ENCODE results near the gene MEF2D.

MEF2D gene

DNA sequence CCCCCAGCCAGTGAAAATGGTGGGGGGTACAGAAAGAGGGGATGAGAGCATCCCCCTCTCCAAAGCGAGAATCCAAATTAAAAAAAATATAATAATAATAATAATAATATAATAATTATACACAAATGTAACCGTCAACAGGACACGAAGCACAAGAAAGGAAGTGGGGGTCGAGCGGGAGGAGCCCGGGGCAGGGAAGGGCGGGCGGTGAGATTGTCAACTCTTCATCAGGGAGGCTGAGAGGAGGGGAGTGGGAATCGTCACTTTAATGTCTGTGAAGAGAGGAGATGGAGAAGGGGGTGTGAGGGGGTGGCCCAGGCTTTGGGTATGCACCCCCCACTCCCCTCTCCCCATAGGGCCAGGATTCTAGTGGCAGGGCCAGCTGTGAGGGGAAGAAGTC is 33.2 kb downstream of the MEF2D start:
- no peak for DNase-seq

DNA sequence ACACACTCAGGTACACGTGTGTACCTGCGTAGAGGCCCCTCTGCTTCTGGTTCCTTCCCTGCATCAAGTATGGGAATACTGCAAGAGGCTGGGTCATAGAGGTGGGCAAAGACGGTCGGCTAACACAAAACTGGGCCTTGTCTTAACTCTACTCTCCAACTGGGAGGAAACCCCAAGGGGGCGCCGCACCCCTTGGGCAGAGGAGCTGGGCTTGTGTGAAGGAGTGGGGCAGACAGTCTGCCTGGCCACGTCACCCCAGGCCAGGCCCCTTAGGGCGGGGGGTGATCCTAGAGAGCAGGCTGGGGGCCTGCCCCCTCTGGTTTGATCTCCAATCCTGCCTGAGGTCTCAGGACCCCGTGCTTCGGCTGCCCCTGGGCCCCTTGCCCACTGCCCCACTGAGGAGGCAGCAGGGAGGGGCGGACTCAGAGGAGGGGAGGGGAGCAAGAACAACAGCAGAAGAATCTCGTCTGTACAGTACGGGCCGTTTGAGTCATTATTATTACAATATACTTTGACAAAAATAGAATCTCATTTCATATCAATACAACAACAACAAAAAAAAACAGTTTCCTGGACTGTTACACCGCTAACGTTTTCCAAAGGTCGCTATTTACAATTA is 34.7 kb downstream of the MEF2D start:
- DNase-seq = peak; percentile 29

DNA sequence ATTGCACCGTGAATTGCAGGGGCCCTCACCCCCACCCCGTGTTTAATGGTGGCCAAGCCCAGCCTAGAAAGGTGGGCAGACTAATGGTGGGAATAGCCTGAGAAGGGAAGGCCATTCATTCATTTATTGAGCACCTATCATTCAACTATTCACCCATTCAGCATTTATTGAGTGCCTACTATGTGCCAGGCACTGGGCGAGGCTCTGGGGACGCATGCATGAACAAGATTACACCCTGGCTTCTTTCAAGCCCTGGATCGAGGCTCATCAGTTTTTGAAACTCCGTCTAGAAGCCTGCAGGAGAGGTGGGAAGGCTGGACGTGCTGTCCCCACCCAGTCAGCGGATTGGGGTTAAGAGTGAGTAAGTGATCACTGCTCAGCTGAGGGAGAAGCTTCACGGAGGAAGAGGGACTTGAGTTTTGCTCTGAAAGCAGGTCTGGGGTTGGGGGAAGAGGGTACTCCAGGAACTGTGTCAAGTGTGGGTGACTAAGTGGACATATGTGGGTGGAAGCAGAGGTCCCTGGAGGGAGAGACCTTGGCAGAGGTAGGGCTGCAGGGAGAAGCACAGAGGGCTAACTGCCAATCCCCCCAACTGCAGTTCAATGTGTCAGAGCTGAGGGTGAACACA is 35.6 kb downstream of the MEF2D start:
- DNase-seq = no peak

DNA sequence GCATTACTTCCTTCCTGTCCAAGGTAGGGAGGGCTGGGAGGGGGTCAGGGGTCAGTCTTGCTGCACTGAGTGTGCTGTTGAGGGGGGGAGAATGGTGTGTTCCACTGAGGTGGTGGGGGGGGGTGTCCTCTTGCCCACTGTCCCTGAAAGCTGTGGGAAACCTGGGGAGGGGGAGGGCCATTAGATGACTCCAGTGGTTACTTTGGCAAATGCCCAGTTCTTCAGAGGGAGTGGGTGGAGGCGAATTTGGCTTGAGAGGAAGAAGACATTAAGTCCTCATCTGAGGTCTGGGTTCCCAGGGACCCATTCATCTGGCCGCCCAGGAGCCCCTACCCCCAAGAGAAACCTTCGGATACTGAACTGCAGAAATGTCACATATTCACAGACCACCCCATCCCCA is 36.2 kb downstream of the MEF2D start:
- no peak for DNase-seq

DNA sequence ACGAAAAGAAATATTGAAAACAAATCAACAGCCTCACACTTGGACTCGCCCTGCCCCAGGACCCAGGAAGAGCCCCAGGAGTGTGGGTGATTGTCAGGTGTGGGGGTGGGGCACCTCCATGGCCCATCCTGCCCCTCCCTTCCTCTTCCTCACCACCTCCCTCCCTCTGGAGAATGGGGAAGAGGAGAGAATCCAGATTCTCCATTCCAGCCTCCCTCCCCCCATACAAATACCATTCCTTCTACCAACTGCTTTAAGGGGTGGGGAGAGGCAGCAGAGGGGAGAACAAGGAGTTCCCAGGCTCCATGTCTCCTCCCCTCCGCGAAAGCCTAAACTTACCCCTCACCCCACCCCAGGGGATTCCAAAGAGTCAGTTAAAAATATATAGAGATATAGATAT is 36.7 kb downstream of the MEF2D start:
- no peak for DNase-seq

DNA sequence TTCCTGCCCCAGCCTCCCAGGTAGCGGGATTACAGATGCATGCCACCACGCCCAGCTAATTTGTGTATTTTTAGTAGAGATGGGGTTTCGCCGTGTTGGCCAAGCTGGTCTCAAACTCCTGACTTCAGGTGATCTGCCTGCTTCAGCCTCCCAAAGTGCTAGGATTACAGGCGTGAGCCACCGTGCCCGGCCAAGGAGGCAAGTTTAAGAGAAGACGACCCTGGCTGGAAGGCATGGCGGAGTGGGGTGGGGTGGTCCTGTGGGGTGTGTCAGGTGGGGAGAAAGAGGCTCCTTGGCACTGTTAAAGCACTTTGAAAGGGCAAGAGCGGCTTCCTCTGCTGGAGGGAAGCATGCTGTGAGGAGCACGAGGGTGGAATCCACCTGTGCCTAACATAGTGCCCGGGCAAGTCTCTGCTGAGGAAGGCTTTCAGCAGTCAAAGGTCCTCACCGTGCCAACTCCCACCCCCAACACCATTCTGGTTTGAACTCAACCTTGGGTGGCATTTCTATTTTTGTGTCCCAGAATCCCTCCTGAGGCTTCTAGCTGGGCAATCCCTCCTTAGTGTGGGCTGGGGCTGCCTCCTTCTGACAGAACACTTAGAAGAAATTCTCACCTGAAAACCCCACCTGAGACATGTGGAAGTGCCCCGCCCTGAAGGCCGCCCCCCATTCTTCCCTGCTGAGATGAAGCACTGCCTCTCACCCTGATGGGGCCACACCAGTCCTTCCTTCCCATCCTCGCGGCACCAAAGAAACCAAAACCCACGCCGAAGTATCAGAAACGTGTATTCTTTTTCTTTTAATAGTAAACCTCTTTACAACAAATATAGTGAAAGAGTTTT is 37.4 kb downstream of the MEF2D start:
- no peak for DNase-seq

DNA sequence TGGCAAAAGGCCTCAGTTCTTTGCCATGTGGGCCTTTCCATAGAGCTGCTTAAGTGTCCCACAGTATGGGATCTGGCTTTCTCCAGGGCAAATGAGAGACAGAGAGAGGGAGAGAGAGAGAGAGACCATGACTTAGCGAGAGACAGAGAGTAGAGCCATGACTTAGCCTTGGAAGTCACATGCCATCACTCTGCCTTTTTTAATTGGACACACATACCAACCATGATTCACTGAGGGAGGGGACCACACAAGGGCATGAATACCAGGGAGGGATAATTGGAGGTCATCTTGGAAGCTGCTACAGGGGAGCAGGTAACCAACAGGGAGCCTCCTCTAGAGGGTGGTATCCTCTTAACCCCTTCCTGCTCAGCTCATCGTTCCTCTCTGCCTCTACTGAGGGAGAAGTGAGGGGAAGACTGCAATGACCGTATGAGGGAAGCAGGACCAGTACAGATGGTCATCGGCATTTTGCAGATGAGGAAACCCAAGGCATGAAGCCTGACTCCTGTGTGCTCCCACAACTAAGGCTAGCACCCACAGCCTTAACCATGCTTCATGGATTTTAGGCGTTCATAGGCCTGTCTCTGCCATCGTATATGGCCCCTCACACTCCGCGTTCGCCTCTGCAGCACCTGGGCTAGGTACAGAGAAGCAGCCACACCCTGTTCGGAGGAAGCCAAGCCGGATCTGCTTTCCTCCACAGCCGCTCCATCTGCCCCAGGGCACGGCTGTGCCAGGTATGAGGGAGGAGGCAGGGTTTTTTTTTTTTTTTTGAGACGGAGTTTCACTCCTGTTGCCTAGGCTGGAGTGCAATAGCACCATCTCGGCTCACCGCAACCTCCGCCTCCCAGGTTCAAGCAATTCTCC is 38.6 kb downstream of the MEF2D start:
- no peak for DNase-seq

DNA sequence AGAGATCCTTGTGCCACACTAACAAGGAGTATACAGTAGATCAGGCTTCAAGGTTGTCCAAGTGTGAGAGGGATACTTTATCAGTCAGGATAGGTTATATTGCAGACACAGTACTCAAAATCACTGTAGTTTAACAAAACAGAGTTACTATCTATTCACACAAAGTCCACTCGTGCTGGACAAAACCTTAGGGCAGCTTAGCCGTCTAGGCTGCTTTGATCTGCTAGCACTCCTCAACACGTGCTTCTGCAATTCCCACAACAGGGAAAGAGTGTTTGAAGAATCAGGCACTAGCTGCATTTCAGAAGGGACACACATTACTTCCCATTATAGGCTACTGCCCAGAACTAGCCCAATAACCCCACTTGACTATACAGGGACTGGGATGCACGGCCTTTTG is 39.5 kb downstream of the MEF2D start:
- DNase-seq = no peak

DNA sequence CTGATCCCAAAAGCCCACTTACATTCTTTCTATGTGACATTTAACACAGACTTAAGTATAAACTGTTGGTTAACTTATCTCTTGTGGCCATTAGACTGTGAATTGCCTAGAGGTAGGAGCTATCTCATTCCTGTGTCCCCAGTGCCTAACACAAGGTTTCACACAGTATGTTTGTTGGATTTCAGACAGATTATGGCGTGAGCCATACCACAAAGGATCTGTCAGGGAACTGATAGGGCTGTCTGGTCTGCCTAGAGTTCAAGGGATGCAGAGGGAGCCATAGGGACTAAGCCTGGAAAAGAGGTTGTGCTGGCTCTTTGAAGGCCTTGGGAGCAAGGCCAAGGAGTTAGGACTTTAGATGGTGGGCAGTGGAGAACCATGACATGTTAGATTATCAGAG is 40.0 kb downstream of the MEF2D start:
- no peak for DNase-seq

DNA sequence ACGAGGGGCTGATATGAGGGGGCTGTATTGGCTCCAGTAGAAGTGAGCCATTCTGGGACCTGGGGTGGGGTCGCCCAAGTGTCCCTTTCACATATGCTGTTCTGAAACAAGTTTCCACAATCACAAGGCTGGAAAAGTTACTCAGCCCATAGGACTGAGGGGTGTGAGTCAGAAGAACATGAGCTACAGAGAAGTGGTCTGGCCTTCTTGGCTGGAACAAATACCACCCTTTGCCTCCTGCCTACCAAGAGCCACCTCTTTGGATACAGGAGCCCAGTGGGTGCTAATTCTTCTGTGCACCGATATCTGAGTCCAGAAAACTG is 42.4 kb downstream of the MEF2D start:
- DNase-seq = no peak

DNA sequence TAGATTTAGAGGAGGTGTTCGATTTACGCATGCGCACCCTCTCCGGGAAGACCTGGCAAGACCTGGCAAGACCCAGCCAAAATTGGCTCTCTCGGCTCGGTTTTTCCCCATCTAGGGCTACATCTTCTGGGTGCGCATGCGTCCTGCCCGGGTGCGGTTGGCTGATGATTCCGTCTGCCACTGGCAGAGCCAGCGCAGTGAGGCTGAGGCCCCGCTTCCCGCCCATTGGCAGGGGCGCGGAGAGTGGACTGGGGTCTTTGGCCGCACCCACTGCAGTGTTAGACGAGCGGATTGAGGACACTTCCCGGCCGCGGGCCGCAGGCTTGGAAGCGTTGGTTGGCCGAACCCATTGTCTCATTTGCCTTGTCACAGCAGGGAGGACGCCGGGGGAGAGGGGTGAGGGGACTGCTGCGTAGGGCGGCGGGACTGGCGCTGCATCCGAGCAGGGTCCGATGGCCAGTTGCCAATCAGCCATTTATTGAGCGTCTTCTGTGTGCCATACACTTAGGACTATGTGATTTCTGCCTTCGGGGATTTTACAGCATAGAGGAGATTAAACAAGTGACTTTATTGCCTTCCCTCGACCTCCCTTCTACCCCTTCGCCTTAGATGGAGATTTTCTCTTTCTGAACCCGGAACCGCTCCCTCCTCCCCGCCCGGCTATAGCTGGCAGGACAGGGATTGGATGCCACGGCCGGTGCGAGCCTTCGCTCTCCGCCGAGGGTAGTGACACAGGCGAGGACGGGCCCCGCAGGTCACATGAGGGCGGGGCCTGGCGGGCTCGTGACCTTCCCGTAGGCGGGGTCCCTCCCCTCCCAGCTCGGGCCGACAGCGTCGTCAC is 43.7 kb downstream of the MEF2D start:
- DNase-seq = peak; percentile 100

DNA sequence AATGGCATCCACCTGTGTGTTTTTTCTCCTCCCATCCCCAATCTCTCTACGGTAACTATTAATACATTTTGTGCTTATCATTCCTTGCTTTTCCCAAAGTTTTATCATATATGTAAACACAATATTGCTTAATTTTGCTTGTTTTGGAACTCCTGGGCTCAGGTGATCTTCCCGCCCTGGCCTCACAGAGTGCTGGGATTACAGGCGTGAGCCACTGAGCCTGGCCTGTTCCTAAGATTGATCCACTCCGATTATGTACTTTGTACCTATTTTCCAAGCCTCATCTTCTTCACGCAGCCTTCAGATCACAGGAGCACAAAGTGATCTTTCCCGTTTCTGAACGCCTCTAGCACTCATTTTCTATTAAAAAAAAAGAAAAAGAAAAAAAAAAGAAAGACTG is 45.2 kb downstream of the MEF2D start:
- DNase-seq = no peak

DNA sequence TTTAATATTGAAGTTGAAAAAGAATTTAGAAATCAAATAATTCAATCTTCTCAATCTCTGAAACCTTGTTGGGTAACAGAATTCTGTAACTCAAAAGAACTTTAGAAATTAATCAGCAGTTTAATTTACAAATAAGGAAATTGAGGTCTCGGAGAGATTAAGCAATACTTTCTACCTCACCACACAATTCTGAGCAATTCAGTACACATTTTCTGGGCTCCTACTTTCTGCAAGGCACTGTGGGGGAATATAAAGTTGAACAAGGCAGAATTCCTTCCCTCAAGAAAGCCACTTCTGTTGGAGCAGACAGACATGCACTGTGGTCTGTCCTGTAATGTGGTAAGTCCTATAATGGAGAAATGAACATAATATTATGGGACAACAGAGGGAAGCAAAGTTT is 47.7 kb downstream of the MEF2D start:
- no peak for DNase-seq

DNA sequence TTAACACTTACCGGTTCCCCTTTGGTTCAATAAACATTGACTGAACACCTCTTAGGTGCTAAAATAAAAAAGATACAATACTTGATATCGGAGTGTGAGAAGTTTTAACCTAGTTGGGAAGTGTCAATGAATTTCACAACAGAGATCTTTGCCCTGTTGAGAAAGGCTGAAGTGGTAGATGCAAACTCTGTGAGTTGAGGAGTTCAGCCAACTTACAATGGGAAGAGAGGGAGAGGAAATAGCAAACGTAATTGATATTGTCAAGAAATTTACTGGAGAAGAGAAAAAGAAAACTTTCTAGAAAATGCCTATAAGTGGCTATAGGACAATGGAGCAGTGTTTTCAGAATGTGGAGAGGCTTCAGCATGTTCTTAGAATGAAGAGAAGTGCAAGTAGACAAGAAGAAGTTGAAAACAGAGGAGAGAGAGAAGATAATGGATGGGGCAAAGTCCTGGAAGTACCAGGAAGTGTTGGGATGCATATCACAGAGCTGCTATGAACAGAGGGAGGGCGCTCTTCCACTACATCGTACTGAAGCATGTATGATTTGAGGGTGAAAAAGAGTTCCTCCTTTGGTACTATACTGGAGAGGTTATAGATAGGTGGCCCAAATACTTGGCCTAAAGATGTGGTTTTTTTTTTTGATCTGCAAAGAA is 48.9 kb downstream of the MEF2D start:
- DNase-seq = no peak

DNA sequence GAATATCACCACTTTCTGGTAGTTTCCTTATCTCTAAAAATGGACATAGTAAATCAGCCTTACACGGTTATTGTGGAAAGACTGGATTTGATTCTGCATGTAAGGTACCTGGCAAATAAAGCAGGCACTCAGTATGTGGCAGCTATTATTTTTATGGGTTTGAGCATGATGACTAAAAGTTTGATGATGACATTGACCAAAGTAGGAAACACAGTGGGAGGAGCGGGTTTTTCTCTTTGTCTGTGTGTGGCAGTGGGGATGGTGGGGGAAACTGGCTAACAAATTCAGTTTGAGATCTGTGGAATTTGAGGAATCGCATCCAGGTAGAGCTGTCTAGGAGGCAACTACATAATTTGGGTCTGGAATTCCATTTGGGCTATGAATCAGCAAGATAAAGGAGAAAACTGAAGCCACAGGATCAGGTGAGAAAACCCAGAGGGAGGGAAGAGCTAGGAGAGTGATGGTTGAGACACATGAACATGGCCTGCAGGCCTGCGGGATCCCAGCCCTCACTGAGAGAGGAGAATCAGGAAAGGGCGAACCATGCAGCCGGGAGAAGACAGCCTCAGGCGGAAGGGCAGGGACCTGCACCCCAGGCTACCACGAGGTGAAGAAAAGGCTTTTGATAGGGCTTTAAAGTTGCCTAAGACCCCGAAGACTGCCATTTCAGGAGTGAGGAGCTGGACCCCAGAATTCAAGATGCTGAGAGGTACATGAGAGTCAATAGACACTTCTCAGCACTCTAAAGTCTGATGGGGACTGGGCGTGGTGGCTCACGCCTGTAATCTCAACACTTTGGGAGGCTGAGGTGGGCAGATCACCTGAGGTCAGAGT is 52.2 kb downstream of the MEF2D start:
- DNase-seq = no peak

DNA sequence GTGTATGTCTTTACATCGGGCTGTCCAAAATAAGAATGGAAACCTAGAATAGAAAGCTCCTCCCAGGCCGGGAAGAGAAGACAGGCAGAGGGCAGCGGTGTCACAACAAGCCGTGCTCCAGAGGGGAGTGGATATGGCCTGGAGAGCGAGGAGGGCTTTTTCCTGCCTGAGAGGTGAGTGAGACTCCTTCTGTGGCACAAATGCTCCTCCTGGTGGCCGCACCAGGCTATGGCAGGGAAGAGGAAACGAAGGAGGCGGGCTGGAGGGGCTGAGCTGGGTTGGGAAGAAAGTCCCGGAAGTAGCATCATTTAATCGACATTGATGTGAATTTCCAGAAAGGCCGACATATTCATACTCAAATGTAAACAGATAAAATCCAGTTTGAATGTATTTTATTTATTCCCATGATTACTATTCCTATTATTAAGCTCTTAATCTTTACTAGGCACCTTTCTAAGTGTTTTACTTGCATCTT is 54.7 kb downstream of the MEF2D start:
- peak; percentile 79 for DNase-seq

DNA sequence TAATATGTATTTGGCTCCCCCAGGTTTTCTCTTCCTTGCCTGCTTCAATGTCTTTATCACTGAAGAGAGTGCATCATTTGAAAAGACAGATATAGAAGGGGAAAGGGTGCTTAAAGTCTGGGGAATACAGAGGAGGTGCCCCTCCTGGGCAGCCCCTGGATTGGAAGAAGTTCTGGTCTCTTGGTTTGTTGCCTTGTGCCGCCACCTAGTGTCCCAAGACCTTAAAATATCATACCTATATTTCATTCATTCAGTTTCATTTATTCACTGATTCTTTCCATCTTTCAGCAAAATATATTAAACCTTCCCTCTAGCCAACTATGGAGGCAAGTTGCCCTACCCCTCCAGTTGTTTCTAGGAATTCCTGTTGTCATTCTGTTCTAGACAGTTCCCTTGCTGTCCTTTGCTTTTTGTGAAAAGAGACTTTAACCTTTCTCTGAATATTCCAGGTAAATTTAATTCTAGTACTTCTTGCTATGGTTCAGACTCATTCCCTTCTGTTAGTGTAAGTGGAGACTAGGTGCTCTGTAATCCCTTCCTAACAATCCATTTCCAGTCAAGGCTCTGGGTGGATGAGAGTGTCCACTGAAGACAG is 56.1 kb downstream of the MEF2D start:
- peak; percentile 43 for DNase-seq

DNA sequence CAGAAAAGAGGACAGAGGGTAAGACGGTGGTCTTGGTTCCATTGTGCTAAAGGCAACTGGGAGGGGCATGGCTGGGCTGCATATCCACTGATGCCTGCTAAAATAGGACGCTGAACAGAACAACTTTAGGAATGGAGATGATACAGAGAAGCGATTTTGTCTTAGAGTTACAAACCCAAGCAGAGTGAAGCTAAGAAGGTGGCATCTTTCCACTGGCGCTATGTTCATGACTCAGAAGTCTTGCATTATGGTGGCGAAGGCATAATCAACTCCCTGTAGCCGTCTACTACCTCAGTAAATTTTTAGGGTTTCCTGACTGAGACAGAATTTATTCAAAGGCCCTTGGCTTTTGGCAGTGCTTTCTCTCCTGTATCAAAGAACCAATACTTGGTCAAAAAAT is 57.3 kb downstream of the MEF2D start:
- DNase-seq = no peak

DNA sequence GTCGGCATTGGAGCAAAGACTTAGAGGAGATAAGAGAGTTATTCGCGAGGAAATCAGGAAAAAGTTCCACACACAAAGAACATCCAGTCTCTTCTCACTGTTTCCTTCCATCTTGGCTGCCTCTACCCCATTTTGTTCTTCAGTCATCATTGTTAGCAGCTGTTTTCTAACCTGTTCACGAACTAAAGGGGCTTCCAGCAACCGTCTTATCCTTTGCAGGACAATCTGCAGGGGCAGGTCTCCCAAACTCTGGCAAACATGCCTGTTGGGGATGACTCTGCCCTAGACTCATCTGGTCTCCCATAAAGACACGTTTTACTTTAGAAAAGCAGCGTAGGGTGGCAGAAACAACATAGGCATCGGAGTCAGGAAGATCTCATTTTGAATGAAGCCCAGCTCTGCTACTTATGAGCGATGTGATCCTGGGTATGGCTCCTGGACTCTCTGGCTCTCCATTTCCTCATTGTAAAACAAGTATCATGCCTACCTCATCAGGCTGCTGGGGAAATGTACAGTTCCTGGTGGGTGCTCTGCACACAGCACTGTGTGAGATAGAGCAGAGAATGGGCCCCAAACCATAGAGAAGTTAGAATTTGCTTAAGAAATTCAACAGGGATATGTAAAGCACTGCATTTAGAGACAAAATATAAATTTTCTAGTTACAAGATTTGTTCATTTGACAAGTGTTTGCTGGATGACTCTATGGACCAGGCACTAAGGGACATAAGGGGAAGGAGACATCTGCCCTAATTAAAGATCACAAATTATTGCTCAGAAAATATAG is 59.7 kb downstream of the MEF2D start:
- no peak for DNase-seq

DNA sequence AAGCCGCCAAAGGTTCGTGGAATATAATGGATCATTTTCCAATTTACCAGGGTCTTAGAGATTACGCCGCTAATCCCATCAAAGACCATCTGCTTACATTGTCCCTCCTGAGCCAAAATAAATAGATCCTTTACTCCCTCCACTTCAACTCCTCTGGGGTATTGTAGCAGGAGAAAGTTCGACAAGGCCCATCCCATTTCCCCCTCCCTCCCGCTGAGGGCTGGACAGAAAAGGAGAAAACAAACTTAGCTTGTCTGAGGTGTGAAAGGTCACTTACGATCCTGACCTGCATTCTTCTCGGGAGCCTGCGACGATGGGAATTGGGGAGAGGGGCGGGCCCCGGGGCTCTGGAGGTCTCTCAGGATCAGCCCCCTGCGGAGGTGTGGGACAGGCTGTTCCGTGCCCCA is 60.8 kb downstream of the MEF2D start:
- DNase-seq = no peak
